Activated T-cell treated with anti-CD3 and anti-CD28 coated beads, Interleukin-2, amount 50 U/mL, for 1 hour (primary cell): ENCODE data around the gene C12orf60.

Experiments
- DNase-seq: peaks from one replicate; pipeline ENCODE4 v3.0.0-alpha.2; 2020

Gene C12orf60

DNA sequence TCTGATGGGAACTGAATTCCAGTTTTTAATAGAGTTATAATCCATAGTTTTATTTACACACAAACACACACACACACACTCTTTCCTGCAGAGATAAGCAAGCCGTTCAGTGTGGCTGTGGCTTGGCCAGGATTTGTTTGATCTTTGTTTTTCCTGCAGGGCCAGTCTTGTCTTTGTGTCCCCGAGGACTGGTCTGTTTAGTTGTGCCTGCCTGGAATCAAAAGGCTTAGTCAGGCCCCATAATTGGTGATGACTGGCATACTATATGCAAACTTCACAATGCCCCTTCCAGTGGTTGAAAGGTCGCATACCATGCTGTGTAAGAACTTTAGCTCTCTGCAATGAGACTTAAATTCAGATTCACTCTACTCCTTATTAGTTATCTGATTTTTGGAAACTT is 26.2 kb upstream of the C12orf60 start:
- DNase-seq: no peak

DNA sequence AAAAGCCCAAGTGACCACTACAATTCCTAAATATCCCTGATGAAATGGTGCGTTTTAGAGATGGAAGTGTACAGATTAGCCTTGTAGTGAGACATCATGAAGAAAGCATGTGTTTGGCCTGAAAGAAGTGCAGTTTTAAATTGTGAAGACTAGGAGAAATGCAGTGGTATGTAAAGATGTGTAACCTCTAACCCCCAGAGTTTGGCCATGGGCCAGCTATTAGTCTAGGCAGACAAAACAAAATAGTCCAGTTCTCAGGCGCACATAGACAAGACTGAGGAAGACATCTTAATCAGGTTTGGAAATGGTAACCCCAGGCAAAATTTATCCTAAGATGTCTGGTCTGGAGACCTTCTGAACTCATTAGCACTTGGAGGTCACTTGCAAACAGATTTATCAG is 23.6 kb upstream of the C12orf60 start:
- no peak for DNase-seq

DNA sequence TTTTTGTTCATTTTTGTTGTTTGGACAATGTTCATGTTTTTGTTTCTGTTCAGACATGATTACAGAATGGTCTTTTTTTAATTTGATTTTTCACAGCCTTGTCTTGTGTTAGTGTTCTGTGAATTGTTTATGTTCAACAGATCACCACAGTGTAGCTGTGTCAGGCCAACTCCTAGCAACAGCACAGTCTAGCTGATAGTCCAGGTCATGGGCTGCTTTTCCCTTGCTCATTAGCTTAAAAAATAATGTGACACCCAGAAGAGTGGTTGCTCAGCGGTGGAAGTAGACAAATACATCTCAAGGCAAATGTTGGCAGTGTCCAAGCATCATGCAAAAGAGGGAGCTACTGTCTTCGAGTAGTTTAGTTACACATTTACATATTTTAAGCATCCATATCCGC is 22.6 kb upstream of the C12orf60 start:
- no peak for DNase-seq

DNA sequence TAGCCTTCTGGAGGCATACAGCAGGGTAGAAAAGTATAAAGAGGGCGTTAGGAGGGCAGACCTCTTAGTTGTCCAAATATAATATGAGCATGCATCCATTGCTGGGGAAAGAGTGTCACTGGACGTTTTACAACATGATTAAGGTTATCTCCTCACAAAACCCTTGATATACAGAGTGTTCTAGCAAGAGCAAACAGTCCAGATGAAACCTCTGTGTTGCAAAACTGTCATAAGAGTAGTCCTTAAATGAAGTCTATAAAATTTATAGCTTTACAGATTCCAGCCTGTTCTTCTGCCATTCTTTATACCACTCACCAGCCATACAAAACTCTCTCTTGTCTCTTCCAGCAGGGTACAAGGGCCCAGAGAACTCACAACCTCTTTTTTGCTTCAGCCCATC is 21.9 kb upstream of the C12orf60 start:
- DNase-seq: no peak

DNA sequence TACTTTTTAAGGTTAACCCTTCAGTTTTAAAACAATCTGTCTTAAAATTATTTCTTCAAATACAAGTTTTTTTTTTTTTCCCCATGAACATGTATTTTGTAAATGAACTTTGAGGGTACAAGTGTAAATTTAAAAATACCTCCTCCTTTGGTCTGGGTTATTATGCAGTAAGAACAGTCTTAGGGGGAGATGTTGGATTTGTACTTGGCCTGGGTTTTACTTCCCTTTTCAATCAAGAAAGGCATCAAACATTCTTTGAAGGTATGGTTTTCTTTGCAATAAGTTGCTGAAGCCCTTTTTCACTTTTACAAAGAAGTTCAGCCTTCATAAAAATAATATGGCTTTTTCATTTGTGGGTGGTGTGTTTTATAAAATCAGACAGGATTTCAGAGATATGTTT is 20.7 kb upstream of the C12orf60 start:
- DNase-seq: no peak

DNA sequence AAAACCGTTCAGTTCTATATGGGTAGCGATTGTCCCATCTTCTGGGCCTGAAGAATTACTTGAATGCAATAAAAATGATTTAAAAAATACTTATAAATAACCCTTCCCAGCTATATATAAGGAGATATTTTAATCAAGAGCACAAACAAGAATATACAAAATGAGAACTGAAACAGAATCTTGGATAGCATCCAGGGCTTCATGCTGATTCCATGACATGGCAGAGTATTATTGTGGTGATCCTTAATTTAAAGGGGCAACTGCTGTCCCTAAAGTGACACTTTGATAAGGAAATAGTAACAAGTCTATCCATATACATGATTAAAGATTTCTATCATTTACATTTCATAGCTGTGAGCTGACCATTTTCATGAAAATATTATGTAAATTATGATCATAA is 19.0 kb upstream of the C12orf60 start:
- no peak for DNase-seq

DNA sequence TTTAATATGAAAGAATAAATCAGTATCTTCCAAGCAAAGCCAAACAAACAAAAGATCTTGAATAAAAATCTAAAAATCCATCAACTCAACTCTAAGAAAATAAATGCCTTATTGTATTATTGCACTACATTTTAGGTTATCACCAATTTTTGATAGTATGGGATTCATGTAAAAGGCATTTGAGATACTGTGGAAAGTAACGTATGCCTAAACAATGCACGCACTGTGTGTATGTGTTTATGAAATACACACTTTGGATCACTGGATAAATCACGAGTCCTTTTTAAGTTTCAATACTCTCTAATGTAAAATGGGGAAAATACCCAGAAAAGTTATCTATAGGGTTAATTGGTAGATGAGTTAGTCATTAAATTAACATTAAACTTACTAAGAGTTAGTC is 17.9 kb upstream of the C12orf60 start:
- no peak for DNase-seq

DNA sequence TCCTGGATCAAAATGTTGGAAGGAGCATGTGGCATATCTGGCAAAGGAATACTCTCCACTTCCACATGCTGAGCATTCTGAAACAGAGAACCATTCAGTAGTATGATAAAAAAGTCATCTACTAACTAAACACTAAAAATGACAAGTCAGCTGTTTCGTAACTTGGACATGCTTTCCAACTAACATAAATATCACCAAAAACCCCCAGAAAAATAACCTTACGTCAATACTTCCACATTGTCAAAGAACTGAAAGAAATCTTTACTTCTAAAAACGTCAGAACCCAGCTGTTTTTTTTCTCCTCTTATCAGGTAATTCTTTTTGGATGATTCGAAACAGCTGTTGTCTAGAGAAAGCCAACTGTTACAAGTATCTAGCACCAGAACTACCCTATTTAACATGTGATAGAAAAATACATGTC is 8.4 kb upstream of the C12orf60 start:
- no peak for DNase-seq

DNA sequence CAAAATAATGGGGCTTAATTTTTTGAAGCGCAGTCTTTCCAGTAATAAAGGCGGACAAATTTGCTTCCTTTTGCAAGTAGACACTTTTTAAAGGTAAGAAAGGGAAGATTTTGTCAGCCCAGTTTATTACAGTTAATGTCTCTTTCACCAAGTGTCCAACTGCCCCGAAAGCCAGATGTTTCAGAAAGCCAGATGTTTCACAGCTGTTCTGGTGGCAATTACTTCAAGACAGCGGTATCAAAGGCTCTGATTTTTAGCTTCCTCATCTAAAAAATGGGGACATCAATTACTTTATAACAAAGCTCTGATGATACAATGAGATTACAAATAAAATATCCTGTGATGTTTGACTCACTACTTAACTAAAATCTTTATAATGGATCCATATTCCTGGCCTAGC is 1.2 kb upstream of the C12orf60 start:
- DNase-seq: no peak

DNA sequence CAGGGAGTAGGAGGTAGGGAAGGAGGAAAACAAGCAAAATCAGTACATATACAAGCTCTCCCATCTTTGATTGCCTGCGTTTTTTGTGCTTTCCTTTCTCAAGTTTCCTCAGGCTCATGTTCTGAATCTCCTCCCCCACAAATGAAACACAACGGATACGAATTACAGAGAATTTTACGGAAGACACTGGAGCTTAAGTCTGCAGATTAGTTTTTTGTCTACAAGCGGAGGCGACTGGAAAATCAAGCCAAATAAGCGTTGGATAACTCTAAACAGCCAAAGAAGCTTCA is 804 bp upstream of the C12orf60 start:
- no peak for DNase-seq

DNA sequence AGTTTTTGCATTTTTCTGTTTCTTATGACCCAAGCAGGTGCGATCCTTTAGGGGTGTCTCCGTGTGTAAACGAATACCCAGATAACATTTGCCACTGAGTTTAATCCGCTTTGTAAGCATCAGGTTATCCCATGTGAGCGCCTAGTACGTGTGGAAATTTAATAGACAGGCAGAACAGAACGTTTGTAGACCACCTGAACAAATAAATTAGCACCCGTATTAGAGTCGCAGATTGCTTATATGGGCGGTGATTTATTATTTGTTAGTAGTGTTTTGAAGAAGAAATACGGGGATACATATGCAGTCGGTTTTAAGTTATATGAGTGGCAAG is 325 bp downstream of the C12orf60 start:
- DNase-seq: no peak

DNA sequence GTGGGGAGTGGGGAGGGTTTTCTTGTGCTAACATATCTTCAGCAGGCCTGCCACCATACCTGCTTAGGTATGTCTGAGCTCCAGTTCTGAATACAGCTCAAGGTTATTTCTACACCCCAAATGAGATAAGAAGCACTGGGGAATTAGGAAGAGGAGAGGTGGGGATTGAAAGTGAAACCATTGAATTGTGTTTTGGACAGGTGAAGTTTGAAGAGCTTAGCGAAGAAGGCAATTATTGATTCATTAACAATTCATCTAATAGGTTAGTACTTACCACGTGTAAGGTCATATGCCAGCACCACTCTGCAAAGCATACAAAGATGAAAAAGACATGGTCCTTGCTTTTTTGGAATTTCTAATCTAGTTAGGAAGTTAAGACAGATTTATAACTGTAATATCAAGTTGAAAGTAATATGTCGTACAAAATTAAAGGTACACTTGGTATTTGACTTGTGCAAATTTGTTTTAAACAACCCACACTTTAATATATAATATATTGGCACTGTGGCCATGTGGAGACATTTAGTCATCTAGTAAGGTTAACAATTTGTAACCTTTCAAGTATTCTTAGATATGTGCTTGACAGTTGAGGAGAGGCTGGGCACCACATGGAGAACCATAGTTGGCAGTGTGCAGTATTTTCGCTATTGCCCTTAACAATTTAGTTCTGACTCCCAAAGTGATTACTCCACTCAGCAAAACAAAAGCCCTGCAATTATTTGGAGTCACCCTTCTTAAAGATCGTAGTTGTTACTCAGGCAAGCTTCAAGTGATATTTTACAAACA is 6.9 kb downstream of the C12orf60 start:
- DNase-seq: no peak

DNA sequence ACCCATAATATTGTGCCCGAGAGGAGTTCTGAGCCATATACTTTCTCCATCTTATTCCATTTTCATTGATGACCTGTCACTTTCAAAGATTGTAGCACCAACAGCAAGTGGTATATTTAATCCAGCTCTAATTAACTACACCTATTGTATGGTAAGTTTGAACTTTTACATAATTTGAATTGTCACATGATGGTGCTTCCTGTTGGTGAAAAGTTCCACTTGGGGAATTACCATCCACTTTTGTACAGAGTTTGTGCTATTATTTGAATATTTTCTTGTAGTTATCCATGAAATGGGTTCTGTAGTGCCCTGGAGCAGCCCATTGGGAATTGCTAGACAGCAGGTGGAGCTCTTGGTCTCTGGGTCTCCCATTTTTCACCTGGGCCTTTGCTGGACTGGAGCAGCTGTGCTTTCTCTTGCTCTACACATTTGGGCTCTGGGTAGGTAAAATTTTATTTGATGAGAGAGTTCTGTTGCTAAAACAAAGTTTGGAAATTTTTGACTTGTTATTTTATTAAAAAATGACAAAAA is 7.5 kb downstream of the C12orf60 start:
- DNase-seq: no peak

DNA sequence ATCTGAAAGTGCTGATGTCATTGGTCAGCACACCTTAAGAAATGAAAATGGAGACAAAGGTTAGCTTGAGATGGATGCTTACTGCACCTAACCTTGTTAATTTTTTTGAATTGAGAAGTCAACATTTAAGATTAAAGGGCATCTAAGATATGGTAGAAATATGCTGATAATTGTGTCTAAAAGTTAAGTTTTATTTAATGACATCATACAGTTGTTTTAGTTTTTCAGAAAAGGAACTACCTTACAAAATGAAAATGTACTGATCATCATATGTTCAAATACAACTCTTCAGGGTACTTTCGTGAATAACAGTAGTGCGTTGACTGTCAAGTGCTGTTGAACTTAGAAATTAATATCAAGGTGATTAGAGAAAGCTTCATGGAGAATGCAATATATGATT is 8.0 kb downstream of the C12orf60 start:
- DNase-seq: no peak

DNA sequence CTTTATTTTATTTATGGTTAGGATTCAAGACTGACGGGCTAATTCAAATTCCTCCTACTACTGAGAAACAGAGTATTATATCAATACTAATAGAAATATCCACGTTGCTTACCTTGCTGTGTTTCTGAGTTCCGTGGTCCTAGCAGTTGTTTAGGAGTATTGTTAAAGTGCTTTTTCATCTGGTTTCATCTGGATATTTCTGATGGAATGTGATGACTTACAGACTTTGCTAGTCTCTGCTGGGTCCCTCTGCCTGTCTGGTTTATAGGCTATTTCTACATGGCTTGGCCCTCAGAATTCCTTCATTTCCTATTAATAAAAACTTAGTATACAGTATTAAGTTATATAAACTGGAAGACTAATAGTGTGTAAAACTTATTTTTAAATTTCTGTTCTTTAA is 10.5 kb downstream of the C12orf60 start, which contains the start of gene SMCO3:
Gene SMCO3 (minus strand): TSS at position 169 of the 400 bp plus-strand sequence. CDS start 7,502 bp downstream, outside the sequence.
- no peak for DNase-seq

DNA sequence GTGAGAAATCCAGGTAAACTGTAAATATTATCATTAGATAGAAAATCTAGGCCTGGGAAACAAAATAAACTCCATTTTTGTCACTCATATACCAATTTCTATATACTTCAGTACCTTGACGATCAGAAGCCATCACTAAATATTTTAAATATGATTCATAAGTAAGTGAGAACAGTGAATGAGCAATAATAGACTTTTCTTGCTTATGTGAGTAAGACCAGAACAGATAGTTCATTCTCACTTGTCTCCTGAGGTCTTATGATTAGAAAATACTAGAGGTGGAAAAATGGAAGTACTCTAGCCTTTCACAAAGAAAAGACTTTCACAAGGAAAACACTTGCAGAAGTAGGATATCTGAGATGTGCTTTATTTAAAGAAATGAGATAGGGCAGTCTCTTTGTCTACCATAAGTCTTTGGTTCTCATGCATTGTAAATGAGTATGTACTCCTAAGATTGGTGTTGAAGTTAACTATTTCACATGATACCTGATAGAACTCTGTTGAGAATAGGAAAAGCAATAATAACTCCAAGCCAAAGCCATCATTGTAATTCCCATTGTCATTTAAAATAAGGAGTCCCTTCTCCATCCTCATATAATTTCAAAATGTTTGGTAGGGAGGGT is 20.7 kb downstream of the C12orf60 start:
- DNase-seq: no peak

DNA sequence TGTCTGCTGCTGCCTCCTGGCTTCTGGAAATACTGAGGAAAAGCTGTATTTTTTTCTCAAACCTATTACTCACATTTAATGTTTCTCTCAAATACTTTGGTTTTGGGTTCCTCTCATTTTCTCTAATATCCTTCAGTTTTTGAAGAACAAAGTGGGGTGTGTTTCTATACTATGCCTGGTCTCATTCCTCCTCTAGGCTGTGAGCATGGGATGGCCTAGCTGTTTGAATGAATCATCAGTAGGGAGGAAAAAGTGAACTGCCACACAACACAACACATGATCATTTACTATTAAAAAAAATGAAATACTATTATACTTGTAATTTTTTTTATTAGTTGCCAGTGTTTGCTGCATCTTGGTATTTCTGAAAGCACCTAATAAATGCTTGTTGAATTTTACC is 21.8 kb downstream of the C12orf60 start:
- DNase-seq: no peak

DNA sequence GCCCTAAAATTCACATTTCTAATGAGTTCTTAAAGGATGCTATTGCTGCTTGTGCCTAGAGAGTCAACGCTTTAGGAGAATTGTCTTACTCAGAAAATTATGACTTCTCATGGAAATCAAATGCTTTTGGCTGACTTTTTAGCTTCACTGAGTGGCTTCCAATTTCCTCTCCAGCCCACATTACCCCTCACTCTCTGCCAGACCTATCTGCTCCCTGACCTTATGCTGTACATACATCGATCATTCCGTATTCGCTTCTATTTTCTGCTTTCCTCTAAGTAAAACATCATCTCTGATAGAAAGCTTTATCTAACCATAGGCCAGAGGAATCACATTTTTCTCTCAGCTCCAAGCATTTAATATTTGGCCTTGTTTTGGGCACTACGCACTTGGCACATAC is 23.0 kb downstream of the C12orf60 start:
- no peak for DNase-seq

DNA sequence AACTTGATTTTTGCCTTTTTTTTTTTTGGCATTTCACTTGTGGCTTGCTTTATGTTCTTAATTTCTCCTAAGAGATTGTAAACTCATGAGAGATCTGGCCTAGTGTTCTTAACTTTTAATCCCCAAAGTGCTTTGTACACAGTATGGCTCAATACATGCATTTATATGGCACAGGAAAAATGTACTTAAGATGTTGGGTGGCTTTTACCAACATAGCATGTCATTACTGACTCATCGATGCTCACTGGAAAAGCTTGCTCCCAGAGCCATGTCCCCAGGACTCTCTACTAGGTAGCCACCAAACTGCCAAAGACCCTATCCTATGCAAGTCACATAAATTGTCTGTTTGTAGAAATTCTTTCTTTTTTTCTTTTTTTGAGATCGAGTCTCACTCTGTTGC is 23.6 kb downstream of the C12orf60 start:
- no peak for DNase-seq

DNA sequence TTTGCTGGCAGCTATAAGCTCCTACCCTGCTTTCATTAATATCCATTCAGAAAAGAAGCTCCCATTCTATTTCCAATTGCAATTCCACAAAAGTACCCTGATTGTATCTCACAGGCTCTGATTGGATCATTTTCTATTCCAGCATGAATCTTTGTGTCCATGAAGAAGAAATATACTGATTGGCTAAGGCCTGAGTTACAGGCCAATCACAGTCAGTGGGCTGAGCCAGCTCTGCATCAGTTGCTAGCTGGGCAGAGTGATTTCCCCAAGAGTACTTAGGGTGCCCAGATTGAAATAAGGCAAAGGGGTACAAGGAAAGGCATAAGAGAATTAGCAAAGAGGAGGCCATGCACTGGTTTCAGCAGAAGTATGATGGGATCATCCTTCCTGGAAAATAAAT is 25.4 kb downstream of the C12orf60 start:
- DNase-seq: no peak

DNA sequence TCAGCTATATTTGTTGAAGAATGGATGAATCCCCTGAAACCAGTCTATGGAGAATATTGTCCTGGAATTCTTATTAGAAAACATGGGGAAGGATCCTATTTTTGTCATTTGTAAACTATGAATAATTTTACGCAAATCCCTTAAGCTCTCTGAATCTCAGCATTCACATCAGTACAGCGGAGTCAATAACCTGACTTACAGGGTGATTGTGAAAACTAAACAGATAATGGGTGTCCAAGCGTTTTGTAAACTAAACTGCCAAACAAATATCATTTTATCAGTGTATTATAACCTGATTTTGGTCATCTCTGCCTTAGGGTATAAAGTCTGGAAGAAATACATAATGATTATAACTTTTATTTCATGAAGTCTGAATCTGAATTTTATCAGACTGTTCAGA is 29.9 kb downstream of the C12orf60 start:
- no peak for DNase-seq

DNA sequence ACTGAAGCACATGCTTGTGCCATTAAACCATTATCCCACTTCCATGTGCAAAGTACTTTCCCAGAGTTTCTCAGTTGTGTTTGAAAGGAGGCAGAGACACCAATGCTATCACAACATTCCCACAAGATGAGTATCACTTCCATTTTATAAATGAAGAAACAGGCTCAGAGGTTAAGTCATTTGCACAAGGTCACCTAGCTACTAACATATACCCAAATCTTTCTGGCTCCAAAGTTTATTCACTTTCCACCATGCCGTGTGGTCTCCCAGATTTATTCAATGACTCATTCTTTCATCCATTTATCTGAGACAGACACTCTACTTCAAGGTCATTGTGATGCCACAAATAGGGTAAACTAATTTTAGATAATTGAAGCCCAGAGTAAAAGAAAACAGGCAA is 30.5 kb downstream of the C12orf60 start:
- no peak for DNase-seq

DNA sequence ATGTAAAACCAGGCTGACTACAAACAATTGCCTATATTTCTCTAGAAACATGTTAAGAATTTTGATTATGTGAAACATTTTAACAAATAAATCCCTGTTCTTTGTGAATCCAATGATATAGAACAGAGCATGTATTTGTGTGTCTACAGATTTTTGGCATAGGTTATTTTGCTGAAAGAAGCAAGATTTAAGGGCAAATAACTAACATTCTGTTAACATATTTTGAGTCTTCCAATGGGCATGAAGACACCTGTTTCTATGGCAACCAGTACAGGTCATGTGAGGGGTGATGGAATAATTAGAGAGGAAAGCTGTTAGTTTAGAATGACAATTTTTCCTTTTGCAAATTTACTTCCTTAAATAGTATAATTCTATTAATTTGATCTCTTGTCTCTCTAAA is 31.0 kb downstream of the C12orf60 start:
- DNase-seq: no peak

DNA sequence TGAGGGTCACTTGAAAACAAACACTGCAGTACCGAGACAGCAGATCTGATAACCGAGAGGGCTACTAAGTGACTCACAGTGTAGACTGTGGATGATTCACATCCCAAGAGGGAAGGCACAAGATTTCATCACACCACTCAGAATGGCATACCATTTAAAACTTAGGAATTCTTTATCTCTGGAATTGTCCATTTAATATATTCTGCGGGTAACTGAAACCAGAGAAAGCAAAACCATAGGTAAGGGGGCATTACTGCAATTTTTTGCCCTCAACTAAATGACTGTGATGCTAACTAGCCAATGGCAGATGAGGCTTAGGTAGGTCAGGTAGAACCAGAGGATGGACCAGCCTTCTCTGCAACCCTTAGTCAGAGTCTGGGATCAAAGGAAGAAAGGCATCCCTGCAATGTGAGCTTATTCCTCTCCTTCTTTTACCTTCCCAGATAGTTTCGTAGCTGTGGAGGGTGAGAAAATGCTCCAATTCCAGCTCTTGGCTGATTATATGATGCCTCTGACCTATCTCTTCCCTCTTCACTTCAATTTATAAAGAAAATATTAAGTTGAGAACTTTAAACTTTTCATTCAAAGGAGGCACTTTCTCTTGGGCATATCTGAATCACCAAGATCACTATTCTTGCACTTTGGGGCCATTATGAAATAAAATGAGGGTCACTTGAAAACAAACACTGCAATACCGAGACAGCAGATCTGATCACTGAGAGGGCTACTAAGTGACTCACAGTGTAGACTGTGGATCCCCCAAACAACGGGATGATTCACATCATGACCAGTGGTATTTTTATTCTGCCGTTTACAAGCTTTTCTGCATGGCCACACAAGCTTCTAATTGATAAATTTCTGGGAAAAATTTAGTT is 33.1 kb downstream of the C12orf60 start:
- no peak for DNase-seq
